ENCODE data around the gene FCHSD2. TPM values are rescaled to one million over a fixed set of nuclear protein-coding genes. Genes with fewer than 3 reads are reported as not detected.
"Not testable (repeated sequence)": the region's sequence is repeated elsewhere in the genome, so short reads cannot be mapped to it uniquely, and the experiment has no call there.

FCHSD2 gene
- polyA plus RNA-seq, 1 donor: 22.8 TPM

DNA sequence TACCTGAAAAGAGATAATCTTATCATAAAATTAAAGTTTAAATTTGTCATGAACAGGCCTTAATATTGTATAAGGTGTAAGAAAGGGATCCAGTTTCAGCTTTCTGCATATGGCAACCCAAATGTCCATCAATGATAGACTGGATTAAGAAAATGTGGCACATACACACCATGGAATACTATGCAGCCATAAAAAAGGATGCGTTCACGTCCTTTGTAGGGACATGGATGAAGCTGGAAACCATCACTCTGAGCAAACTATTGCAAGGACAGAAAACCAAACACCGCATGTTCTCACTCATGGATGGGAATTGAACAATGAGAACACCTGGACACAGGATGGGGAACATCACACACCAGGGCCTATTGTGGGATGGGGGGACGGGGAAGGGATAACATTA, 18.2 kb downstream of the FCHSD2 start:
- not testable (repeated sequence) for DNase-seq (ENCODE audit: low read depth)

GRCh38 chr11:73121692-73122091, 20.4 kb downstream of the FCHSD2 start:
- DNase-seq (ENCODE audit: low read depth): no peak

DNA sequence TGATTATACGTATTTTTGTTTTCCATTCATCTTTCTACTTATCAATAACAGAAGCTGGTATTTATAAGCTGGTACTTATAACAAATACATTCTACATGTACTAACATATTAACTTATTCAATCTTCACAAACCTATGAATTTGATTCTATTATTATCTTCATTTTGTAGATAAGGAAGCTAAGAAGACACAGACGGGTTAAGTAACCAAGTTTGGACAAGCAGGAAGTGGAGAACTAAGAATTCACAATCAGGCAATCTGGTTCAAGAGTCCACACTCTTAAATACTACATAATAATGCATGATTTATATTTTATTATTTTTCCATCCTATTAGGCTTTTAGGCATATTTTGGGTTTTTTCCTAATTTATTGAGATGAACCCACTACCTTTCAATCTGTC, 25.0 kb downstream of the FCHSD2 start:
- DNase-seq (ENCODE audit: low read depth): no peak

GRCh38 chr11:73116636-73117035, 25.5 kb downstream of the FCHSD2 start:
- no peak for DNase-seq (ENCODE audit: low read depth)

- DNase-seq (ENCODE audit: low read depth): no peak
These were observed 27.3 kb downstream of the FCHSD2 start for GRCh38 chr11:73114835-73115220.

DNA sequence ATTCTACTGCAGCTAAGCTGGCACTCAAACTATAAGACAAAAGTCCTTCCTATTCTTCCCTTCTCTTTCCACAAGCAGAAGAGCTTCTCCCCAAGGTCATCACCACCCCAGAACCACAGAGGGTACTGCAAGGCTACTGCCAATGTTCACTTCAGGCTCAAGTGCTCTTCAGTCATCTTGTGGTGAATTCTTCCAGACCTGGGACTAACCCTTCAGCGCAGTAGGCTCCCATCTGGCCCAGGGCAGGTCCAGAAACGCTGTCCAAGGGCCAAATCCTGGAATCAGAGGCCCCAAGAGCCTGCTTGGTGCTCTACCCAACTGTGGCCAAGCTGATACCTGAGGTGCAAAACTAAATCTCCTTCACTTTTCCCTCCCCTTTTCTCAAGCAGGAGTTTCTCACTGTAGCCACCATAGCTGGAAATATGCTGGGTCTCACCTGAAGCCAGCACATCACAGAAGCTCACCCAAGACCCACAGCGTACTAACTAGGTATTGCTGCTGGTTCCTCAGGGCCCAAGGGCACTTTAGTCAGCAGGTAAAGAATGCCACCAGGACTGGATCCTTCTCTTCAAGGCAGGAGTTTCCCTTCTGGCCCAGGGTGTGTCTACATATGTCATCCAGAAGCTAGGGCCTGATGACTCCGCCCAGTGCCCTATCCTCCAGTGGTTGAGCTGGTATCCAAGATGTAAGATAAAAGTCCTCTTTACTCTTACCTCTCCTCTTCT, 27.8 kb downstream of the FCHSD2 start:
- DNase-seq (ENCODE audit: low read depth): no peak

DNA sequence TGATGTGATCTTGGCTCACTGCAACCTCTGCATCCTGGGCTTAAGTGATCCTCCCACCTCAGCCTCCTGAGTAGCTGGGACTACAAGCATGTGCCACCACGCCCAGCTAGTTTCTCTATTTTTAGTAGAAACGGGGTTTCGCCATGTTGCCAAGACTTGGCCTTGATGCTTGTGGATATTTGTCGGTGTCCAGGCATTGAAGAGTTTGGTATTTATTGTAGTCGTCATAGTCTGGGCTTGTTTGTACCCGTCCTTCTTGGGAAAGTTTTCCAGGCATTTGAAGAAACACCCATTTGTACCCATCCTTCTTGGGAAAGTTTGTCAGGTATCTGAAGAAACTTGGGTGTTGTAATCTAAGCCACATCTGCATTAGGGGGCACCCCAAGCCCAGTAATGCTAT, 28.7 kb downstream of the FCHSD2 start:
- no peak for DNase-seq (ENCODE audit: low read depth)

- no peak for DNase-seq (ENCODE audit: low read depth)
These were observed 34.5 kb downstream of the FCHSD2 start for GRCh38 chr11:73107597-73107996.

DNA sequence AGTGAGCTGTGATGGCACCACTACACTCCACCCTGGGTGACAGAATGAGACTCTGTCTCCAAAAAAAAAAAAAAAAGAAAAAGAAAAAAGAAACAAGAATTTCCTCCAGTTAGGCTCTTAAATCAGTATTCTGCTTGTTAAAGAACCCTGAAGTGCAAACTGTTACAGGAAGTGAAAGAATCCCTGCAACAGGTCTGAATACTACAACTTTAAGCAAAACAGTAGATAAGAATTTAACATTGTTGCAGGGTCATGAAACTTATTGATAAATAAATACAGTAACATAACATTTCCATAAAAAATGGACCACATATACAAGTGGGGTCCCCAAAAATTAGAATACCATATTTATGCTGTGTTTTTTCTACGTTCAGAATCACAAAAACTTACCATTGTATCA, 35.8 kb downstream of the FCHSD2 start:
- no peak for DNase-seq (ENCODE audit: low read depth)

GRCh38 chr11:73100578-73100977, 41.5 kb downstream of the FCHSD2 start:
- no peak for DNase-seq (ENCODE audit: low read depth)

- DNase-seq (ENCODE audit: low read depth): no peak
These were observed 42.4 kb downstream of the FCHSD2 start for GRCh38 chr11:73099512-73100266.

- DNase-seq (ENCODE audit: low read depth): no peak
These were observed 46.5 kb downstream of the FCHSD2 start for GRCh38 chr11:73095613-73096012.

DNA sequence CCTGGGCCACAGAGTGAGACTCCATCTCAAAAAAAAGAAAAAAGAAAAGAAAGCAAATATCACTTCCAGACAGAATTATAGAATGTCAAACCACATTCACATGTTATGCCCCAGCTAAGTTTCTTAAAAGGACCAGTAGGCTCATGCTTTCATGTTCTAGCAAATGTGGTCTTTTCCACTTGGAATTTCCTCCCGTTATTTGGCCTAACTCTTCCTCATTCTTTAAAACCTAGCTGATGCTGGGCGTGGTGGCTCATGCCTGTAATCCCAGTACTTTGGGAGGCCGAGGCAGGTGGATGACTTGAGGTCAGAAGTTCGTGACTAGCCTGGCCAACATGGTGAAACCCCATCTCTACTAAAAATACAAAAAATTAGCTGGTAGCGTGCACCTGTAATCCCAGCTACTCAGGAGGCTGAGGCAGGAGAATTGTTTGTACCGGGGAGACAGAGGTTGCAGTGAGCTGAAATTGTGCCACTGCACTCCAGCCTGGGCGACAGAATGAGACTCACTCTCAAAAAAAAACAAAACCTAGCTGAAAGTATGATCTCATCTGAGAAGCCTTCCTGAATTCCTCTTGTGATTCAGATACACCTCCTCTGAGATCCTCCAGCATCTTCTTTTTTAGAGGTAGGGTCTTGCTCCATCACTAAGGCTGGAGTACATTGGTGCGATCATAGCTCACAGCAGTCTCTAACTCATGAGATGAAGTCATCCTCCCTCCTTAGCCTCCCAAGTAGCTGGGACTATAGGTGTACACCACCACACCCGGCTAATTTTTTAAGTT, 50.4 kb downstream of the FCHSD2 start:
- DNase-seq (ENCODE audit: low read depth): no peak

DNA sequence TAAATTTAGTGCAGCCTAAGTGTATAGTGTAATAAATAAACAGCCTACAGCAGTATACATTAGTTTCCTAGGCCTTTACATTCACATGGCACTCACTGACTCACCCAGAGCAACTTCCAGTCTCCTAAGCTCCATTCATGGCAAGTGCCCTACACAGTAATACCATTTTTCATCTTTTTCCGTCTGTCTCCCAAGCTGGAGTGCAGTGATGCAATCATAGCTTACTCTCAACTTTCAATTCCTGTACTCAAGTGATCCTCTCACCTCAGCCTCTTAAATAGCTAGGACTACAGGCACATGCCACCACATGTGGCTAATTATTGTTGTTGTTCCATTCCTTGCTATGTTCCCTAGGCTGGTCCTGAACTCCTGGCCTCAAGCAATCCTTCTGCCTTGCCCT, 54.4 kb downstream of the FCHSD2 start:
- DNase-seq (ENCODE audit: low read depth): no peak

DNA sequence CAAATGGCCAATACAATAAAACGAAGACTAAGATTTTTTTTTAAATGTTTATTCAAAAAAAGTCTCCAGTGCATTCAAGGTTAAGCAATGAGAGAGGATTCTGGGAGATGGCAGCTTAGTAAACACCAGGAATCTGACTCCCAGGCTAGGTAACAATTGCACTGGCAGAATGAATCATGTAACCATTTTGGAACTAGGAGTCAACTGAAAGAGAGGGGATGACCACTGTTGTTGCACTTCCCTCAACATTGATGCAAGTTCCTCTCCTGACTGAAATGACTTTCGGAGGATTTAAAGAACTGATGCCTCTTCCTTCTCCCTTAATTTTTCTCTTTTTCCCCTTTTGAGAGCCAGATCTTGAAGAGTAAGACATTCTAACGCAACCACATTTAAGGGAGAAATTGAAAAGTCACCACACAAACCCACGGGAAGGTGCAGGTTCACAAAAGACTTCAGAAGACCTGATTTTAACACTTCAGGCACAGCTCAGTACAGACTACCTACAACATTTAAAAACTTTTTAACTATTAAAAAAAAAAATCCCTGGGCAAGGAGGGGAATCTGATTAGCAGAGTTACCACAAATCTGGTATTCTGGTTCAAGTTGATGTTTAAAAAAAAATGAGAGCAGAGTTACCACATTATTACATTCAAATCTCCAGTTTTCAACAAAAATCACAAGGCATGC, 56.8 kb downstream of the FCHSD2 start:
- no peak for DNase-seq (ENCODE audit: low read depth)

- DNase-seq (ENCODE audit: low read depth): no peak
These were observed 63.5 kb downstream of the FCHSD2 start for GRCh38 chr11:73078631-73079030.

GRCh38 chr11:73077454-73077853, 64.7 kb downstream of the FCHSD2 start:
- no peak for DNase-seq (ENCODE audit: low read depth)

GRCh38 chr11:73074319-73074718, 67.8 kb downstream of the FCHSD2 start:
- no peak for DNase-seq (ENCODE audit: low read depth)

DNA sequence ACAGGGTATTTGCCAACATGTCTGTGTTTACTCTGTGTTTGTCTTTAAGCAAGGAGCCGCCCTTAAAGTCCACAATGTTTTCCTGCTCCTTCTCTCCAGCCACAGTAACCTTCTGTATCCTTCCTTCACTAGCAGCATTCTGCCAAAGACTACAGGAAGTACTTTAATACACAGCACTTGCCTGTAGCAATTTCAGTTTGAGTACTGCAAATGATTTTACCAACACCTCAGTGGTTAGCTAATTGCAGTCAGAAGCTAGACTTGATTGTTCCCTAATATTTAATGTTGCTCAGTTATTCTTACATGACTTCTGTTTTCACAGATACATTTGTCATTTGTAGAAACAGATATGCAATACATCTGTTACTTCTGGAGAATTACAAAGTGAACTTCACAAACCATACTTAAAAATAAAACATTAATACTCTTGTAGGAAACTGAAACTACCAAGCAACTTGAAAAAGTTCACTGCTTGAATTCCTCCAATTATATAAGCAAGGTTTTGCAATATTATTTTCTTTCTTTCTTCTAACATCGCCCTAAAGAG, 69.1 kb downstream of the FCHSD2 start:
- no peak for DNase-seq (ENCODE audit: low read depth)

GRCh38 chr11:73070653-73071052, 71.5 kb downstream of the FCHSD2 start:
- no peak for DNase-seq (ENCODE audit: low read depth)

- not testable (repeated sequence) for DNase-seq (ENCODE audit: low read depth)
These were observed 80.2 kb downstream of the FCHSD2 start for GRCh38 chr11:73061857-73062424.
